ENCODE data around the gene GALNT8. TPM values are rescaled to one million over a fixed set of nuclear protein-coding genes. Genes with fewer than 3 reads are reported as not detected.

Gene GALNT8, protein sequence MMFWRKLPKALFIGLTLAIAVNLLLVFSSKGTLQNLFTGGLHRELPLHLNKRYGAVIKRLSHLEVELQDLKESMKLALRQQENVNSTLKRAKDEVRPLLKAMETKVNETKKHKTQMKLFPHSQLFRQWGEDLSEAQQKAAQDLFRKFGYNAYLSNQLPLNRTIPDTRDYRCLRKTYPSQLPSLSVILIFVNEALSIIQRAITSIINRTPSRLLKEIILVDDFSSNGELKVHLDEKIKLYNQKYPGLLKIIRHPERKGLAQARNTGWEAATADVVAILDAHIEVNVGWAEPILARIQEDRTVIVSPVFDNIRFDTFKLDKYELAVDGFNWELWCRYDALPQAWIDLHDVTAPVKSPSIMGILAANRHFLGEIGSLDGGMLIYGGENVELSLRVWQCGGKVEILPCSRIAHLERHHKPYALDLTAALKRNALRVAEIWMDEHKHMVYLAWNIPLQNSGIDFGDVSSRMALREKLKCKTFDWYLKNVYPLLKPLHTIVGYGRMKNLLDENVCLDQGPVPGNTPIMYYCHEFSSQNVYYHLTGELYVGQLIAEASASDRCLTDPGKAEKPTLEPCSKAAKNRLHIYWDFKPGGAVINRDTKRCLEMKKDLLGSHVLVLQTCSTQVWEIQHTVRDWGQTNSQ
- 0.19 and 0.21 TPM in 2 replicates for total RNA-seq (2011; cell fraction: chromatin; rRNA removed; ENCODE audit: low replicate concordance)
- total RNA-seq (2011; cell fraction: nucleolus; rRNA removed), result 0.17 and 0.26 TPM in 2 replicates
- total RNA-seq (2011; cell fraction: nucleoplasm; rRNA removed), result 0.99 TPM in 1 of 2 replicates, not detected in the other
- total RNA-seq (2014; rRNA removed) (not detected in 2 replicates), total RNA-seq (2014; rRNA removed; fragmentation: Illumina TruSeq; extraction: Trizol) (0.11 TPM in 1 of 2 replicates, not detected in the other), total RNA-seq (2015; rRNA removed; fragmentation: Illumina TruSeq; extraction: Trizol) (not detected in 2 replicates), total RNA-seq (2021) (0.07 TPM in 1 of 2 replicates, not detected in the other), polyA plus RNA-seq (2011; rRNA removed) (0.07 TPM in 1 of 2 replicates, not detected in the other), polyA plus RNA-seq (2014; fragmentation: Illumina TruSeq; extraction: Trizol) (not detected in 2 replicates), polyA plus RNA-seq (2014; fragmentation: Nextera tagmentation; extraction: Ambion mirVana) (under 1 TPM; 0.21 to 0.23 TPM), polyA plus RNA-seq (2014; rRNA removed) (0.46 TPM in 1 of 2 replicates, not detected in the other), polyA minus RNA-seq (2011; rRNA and poly(A)+ RNA removed) (0.11 and 0.21 TPM in 2 replicates), Bru-seq, nascent RNA (percentile 9 among the genes with signal in this experiment), BruChase-seq, experiment 1, labeled RNA remaining after a 2-hour chase (percentile 23 among the genes with signal in this experiment), BruChase-seq, experiment 2, labeled RNA remaining after a 6-hour chase (percentile 27 among the genes with signal in this experiment)
- polyA plus RNA-seq (2011; cell fraction: cytosol; rRNA removed), result 0.10 TPM in 1 of 2 replicates, not detected in the other
- polyA plus RNA-seq (2011; cell fraction: nucleus; rRNA removed), result 0.14 and 0.80 TPM in 2 replicates
- 0.73 TPM in 1 of 2 replicates, not detected in the other for polyA plus RNA-seq (2012)
- not detected in 2 replicates for polyA minus RNA-seq (2011; cell fraction: cytosol; rRNA and poly(A)+ RNA removed)
- under 0.01 and 0.22 TPM in 2 replicates for polyA minus RNA-seq (2011; cell fraction: nucleus; rRNA and poly(A)+ RNA removed)
- long read RNA-seq, experiment 1, result 0 reads
- long read RNA-seq, experiment 2, partial matches to known transcripts, result 0 of 1 reads
- long read RNA-seq, experiment 2, other reads (novel, unspliced or antisense), result 1 of 1 reads
- long read RNA-seq, experiment 3, result 0 reads

DNA sequence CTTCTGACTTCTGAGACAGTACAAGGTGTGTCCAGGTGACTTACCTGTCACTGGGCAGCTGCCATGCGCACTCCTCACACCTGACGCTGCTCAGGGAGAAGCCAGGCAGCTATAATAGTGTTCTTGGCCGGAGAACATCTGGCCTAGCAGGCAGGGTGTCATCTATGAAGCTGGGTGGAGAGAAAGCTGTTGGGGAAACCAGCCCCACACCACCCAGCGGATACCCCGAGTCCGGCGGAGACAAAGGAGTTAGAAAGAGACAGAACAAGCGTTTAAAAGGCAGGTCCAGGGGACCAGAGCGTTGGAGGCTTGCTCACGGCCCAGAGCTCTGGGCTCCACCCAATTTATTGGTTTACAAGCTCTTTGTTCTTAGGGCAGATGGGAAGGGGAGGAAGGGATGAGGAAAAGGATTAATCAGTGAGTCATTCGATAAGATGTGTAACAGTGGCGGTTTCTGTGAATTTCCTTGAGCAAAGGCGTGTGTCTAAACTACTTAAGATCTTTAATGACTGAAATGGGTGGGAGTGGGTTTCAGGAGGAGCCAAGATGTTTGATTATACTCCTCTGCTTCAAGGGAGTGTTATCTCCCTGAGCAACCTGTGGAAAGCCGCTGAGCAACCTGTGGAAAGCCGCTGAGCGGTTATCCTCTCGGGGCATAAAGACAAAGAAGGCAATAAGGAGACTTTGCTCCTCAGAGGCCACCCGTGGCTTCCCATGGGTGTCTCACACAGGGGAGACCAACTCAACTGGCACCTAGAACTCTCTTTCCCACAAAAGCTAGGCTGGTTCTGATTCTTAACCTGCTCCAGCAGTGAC, at the start of gene GALNT8:
Gene GALNT8 (plus strand): TSS at position 580 of the 816 bp plus-strand sequence. CDS start 278 bp downstream, outside the sequence.
- no peaks in the 10 kb centered on the region for H3K36me3 ChIP-seq (ENCODE audit: control insufficient read depth, insufficient read depth, low read length)
- in situ Hi-C loops (cut with MboI), result no loop called here
- no peak within 1 kb of the TSS for H2AFZ ChIP-seq (ENCODE audit: low read depth, low read length)
- ChIA-PET POLR2A (no interaction called here), CTCF (ENCODE audit: low intra/inter-chr PET ratio) (no interaction called here)
- no peak within 1 kb of the TSS for H3K4me2 ChIP-seq (ENCODE audit: insufficient read depth, low read length)
- peaks cover 5 to 25% of the 10 kb centered on the region in 2 experiments; a peak in 4 of 5 replicates for H3K27me3 ChIP-seq (ENCODE audit: control insufficient read depth in 2 of 2, insufficient read depth in 2 of 2, low read length in 2 of 2)
- H3K9me3 ChIP-seq (replicated peaks; ENCODE audit: control insufficient read depth, insufficient read depth, low read depth, low read length), result no peaks in the 10 kb centered on the region
- H3K79me2 ChIP-seq (ENCODE audit: control insufficient read depth, insufficient read depth, low read length), result no peaks in the 10 kb centered on the region
- FAIRE-seq, result no peak
- no peaks in the 10 kb centered on the region for H3K9me1 ChIP-seq (ENCODE audit: control insufficient read depth, insufficient read depth, low read length)
- H3K27ac ChIP-seq (ENCODE audit: extremely low read depth, low read depth, low read length), result no peak within 1 kb of the TSS
- H3K4me3 ChIP-seq, result no peak within 1 kb of the TSS
- intact Hi-C loops (cut with micrococcal nuclease), result no loop called here
- no peaks in the 10 kb centered on the region for H3K4me1 ChIP-seq (replicated peaks in 1 of 2; ENCODE audit: control insufficient read depth in 2 of 2, insufficient read depth in 2 of 2, low read length in 2 of 2)
- no peak within 1 kb of the TSS for H3K9ac ChIP-seq (ENCODE audit: insufficient read depth in 1 of 2, low read depth in 2 of 2, low read length in 2 of 2)
- no peak for ATAC-seq
- WGBS (ENCODE audit: insufficient coverage, low coverage, missing lambda C conversion rate), result under 1% methylated on average over 17 of the region's 18 CpGs
- no peaks in the 10 kb centered on the region; the same call in 1 of the 2 replicates for H4K20me1 ChIP-seq (replicated peaks; ENCODE audit: control insufficient read depth, insufficient read depth, low read length)
- TF ChIP-seq POLR2A (conservative IDR thresholded peaks at IDR 0.05) (no peak), NR3C1 (CRISPR knock-in tag; IDR thresholded peaks at IDR 0.05) (no peak), SP2 (IDR thresholded peaks at IDR 0.05; ENCODE audit: extremely low read depth, low read depth, low read length, poor library complexity, severe bottlenecking) (no peak), ZNF133 (CRISPR knock-in tag; IDR thresholded peaks at IDR 0.05) (no peak), ZNF785 (CRISPR knock-in tag; IDR thresholded peaks at IDR 0.05) (no peak), RBFOX2 (IDR thresholded peaks at IDR 0.05; ENCODE audit: low read depth, low read length) (no peak)
- TF ChIP-seq, protein P1, sequence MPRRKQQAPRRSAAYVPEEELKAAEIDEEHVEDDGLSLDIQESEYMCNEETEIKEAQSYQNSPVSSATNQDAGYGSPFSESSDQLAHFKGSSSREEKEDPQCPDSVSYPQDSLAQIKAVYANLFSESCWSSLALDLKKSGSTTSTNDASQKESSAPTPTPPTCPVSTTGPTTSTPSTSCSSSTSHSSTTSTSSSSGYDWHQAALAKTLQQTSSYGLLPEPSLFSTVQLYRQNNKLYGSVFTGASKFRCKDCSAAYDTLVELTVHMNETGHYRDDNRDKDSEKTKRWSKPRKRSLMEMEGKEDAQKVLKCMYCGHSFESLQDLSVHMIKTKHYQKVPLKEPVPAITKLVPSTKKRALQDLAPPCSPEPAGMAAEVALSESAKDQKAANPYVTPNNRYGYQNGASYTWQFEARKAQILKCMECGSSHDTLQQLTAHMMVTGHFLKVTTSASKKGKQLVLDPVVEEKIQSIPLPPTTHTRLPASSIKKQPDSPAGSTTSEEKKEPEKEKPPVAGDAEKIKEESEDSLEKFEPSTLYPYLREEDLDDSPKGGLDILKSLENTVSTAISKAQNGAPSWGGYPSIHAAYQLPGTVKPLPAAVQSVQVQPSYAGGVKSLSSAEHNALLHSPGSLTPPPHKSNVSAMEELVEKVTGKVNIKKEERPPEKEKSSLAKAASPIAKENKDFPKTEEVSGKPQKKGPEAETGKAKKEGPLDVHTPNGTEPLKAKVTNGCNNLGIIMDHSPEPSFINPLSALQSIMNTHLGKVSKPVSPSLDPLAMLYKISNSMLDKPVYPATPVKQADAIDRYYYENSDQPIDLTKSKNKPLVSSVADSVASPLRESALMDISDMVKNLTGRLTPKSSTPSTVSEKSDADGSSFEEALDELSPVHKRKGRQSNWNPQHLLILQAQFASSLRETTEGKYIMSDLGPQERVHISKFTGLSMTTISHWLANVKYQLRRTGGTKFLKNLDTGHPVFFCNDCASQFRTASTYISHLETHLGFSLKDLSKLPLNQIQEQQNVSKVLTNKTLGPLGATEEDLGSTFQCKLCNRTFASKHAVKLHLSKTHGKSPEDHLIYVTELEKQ (CRISPR knock-in tag; IDR thresholded peaks at IDR 0.05), result no peak
- TF ChIP-seq, protein P2, sequence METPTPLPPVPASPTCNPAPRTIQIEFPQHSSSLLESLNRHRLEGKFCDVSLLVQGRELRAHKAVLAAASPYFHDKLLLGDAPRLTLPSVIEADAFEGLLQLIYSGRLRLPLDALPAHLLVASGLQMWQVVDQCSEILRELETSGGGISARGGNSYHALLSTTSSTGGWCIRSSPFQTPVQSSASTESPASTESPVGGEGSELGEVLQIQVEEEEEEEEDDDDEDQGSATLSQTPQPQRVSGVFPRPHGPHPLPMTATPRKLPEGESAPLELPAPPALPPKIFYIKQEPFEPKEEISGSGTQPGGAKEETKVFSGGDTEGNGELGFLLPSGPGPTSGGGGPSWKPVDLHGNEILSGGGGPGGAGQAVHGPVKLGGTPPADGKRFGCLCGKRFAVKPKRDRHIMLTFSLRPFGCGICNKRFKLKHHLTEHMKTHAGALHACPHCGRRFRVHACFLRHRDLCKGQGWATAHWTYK (CRISPR knock-in tag; IDR thresholded peaks at IDR 0.05), result no peak
- DNase-seq (ENCODE audit: extremely low read depth in 1 of 4, low spot score in 3 of 4), result no peak
- no TSS peak for BruUV-seq (replicated peaks)

Data from K562 (cell line).